NCI-H2107 treated with DMSO at 0.1 percent for 48 hours (cell line): ENCODE data around the gene SDF4.
"Not testable (repeated sequence)": the region's sequence is repeated elsewhere in the genome, so short reads cannot be mapped to it uniquely, and the experiment has no call there.

Source experiments
- DNase-seq: peaks from one replicate; lab custom pipeline; 2025; ENCODE audit not compliant: unreplicated experiment; lab: John Stamatoyannopoulos, UW

The SDF4 gene

GRCh38 chr1:1259951-1260600 lies 28.3 kb upstream of the SDF4 start:
- no peak for DNase-seq

DNA sequence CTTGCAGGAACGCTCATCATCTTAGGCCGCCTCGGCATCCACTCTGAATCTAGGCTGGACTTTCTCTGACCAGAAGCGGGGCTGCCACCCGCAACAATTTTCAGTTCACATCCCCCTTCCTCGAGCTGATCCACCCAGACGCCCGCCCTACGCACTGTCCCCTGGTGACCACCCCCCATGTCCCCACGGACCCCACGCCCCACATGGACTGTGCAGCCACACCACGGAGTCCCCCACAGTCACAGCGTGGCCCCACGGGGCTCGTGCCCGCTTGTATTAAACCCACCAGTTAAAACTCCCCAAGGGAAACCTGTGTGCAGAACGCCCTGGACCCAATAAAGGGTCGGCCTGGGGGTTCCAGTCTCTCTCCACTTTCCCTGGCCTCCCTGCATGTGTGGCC lies 27.7 kb upstream of the SDF4 start:
- no peak for DNase-seq

GRCh38 chr1:1259119-1259488 lies 27.3 kb upstream of the SDF4 start:
- no peak for DNase-seq

DNA sequence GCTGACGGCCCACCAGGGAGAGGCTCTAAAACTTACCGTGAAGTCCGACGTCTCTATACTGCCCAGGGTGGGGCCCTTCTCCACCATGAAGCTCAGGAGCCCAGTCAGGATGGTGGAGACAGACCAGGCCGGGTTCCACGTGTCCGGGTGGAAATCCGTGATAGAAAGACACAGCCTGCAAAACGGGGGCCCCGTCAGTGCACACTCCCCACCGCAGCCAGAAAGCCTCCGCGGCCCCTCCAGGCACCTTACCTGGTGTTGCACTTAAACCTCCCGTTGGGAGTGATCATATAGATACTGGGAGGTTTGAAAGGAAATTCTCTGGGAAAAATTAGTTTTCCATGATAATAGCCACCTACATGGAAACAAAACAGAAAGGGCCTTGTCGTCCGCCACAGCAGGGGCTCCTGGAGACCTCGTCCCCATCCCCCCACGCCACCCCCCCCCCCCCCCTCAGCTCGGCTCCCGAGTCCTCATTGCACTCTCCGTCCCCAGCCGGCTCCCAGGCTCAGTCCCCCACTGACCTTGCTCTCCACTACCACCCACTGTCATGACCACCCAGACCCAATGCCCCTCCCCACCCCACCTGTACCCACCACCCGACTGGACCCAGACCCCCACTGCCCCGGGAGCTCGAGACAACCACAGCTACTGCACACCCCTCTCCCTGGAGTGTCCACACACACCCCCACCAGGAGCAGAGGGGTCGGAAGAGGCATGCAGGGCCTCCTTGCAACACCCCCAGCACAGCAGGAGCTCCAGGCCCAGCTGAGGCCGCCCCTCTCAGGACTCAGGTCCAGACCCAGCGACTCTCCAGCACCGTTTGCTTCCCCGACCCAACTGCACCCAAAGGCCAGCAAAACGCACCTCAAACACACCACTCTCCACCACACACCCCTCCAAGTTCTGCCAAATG lies 25.4 kb upstream of the SDF4 start:
- no peak for DNase-seq

GRCh38 chr1:1255611-1256010 lies 23.8 kb upstream of the SDF4 start:
- DNase-seq = no peak

GRCh38 chr1:1255078-1255477 lies 23.3 kb upstream of the SDF4 start:
- DNase-seq = no peak

DNA sequence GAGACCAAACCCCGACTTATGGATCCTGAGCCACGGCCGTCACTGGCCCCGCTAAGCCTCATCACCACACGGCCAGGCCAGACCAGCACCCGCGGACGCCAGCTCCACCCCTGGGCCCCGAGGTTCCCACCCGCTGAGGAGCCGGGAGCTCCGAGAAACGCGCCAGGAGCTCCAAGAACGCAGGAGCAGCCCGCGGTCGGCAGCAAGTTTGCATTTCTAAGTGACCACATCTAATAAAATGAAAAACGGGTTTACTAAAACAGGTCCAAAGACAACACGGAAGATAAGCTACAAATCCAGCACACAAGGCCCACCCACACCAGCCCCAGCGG lies 22.8 kb upstream of the SDF4 start:
- DNase-seq = no peak

GRCh38 chr1:1253972-1254666 lies 22.3 kb upstream of the SDF4 start:
- no peak for DNase-seq

DNA sequence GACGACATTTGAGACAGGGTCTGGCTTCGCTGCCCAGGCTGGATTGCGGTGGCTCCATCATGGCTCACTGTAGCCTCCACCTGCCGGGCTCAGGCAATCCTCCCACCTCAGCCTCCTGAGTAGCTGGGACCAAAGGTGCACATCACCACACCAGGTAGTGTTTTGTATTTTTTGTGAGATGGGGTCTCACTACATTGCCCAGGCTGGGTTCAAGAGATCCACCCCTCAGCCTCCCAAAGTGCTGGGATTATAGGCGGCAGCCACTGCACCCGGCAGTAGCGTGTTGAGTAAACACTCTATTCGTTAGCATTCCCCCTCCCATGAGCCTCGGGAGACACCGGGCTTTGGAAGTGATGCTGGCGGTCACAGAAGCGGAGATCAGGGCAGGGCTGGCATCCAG lies 21.5 kb upstream of the SDF4 start:
- no peak for DNase-seq

- no peak for DNase-seq
Measured at GRCh38 chr1:1250786-1251284, 19.0 kb upstream of the SDF4 start.

GRCh38 chr1:1248009-1248913 lies 16.5 kb upstream of the SDF4 start:
- DNase-seq = not testable (repeated sequence)

DNA sequence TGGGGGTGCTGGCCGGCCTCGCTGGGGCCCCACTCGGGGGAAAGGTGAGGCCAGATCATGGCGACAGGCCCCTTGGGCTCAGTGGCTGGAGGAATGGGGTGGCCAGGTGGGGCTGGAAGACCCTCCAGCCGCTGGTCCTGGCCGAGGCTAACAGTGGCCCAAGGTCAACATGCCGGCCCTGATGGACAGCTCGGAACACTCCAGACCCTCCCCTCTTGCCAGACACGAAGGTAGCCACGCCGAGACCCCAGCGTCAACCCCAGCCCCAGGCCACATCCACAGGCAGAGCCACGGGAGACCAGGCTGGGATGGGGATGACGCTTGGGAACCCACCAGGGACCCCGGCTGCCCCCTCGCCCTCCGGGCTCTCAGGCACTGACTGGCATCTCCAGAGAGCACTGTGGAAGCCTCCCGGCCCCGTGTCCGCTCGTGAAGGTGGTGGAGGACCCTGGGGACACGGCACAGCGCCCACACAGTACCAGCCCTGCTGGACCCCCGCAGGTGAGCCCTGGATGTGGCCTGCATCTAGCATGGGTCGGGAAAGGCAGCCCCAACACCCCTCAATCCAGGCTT lies 15.6 kb upstream of the SDF4 start:
- DNase-seq = no peak

GRCh38 chr1:1246577-1247340 lies 15.0 kb upstream of the SDF4 start, which contains the start of gene C1QTNF12:
Gene C1QTNF12 (minus strand): TSS chr1:1246722. CDS start chr1:1246690, 32 bp downstream.
- no peak for DNase-seq

GRCh38 chr1:1245817-1246576 lies 14.2 kb upstream of the SDF4 start:
- no peak for DNase-seq

- DNase-seq = no peak
Measured at GRCh38 chr1:1245178-1245816, 13.5 kb upstream of the SDF4 start.

GRCh38 chr1:1244192-1244811 lies 12.5 kb upstream of the SDF4 start:
- DNase-seq = no peak

GRCh38 chr1:1243807-1244191 lies 12.0 kb upstream of the SDF4 start:
- no peak for DNase-seq

GRCh38 chr1:1243266-1243660 lies 11.5 kb upstream of the SDF4 start:
- DNase-seq = no peak
